GM10847 (cell line): ENCODE measurements around the gene DCC.

Source experiments
- POLR2A ChIP-seq: IDR thresholded peaks from 2 replicates; pipeline ENCODE4 v1.6.1; 2011; ENCODE audit not compliant: insufficient read length; ENCODE audit errors: extremely low read depth

The DCC gene

GRCh38 chr18:52441794-52442193 lies 101.8 kb downstream of the DCC start:
- no peak for TF ChIP-seq POLR2A

GRCh38 chr18:52442686-52443085 lies 102.7 kb downstream of the DCC start:
- TF ChIP-seq POLR2A, result no peak

DNA sequence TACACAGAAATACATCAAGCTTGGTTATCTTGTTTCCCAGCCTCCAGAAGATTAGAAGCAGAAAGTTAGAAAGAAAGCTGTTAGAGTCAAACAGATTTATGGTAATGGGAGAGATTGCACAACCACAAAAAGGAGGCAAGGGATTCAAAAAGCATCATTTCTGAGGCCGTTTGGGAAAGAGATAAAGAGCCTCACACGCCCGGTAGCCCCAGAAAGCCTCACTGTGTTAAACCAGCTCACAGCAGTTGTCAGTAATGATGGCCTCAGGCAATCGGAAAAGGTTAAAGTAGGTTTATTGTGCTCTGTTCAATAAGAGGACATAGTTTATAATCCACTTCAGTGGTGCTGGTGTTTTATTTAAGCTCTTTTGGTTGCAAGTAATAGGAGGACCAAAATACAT lies 111.3 kb downstream of the DCC start:
- TF ChIP-seq POLR2A, result no peak

GRCh38 chr18:52451851-52452250 lies 111.9 kb downstream of the DCC start:
- no peak for TF ChIP-seq POLR2A

DNA sequence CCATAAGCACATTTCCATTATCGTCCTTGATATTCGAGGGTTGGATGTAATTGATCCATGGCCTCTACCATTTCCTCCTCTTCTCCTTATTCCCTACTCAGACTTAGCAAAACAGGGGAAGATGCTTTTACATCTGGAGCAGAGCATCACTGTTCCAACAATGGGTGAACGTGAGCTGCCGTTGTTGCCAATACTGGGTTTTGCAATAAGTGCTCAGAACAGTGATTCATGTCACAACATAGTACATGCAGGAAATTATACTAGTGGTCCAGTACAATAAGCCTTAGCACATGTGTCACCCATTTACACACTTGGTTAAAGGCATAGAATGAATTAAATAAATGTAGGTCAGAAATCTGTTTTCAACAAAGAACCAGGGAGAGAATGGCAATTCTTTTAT lies 112.4 kb downstream of the DCC start:
- no peak for TF ChIP-seq POLR2A

DNA sequence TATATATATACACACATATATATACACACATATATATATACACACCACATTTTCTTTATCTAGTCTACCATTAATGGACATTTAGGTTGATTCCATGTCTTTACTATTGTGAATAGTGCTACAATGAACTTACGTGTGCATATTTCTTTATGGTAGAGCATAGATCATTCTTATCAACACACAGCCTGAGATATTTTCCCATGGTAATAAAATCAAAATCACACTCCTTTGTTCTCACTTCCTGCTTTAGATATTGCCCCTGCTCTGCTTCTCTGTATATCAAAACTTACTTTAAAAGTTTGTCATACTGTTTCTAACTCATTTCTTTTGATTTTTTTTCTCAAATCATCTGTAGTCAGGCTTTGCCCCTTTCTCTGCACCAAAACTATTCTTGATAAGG lies 119.9 kb downstream of the DCC start:
- TF ChIP-seq POLR2A, result no peak

DNA sequence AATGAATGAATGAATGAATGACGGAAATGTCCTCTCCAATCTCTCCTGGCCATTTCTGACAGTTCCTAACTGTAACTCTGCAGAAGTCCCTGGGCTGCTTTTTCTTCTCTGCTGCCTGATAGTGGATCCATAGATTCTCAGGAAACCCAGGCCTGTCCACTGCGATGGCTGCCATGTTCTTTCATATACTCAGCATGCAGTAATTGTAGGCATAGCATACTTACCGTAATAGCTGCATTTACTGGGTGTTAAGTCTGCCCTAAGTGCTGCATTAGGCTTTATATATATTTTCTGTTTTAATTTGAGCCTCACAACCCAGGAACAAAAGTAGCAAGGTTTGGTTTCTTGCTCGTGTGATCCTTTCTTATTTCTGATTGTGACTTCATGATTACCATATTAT lies 122.9 kb downstream of the DCC start:
- TF ChIP-seq POLR2A, result no peak

DNA sequence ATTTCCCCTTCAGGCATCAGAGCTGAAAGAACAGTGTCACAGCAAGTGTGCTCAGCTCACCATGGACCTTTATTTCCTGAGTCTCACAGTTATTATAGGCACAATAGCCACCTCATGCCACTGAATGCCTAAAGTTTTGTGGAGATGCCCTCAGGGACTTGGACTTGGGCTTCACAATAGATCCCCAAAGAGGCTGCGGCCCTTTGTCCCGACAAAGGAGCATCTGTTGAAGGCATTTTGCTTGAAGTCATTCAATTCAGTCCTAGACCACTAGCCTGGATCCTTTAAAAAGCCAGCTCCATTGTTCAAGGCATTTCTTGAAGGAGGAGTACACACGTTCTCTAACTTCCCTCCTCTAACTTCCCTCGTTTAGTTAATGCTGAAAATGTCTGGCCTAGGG lies 125.4 kb downstream of the DCC start:
- TF ChIP-seq POLR2A, result no peak

DNA sequence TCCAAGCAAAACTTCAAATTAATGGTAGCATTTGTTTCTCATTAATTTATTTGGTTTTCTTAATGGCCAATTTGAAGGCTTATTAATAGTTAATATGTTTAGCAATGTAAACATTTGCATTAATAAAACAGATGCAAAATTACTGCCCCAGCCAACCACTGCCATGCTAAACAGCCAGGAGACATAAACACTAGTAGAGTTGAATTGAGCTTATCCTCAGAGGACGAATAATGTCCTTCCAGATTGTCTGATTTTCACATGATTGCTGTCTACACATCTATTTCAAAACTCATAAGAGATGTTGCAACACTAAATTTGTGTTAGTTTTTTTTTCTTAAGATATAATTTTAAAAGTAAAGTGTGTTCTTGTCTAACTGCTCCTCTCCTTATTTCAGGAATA lies 128.5 kb downstream of the DCC start:
- TF ChIP-seq POLR2A, result no peak

DNA sequence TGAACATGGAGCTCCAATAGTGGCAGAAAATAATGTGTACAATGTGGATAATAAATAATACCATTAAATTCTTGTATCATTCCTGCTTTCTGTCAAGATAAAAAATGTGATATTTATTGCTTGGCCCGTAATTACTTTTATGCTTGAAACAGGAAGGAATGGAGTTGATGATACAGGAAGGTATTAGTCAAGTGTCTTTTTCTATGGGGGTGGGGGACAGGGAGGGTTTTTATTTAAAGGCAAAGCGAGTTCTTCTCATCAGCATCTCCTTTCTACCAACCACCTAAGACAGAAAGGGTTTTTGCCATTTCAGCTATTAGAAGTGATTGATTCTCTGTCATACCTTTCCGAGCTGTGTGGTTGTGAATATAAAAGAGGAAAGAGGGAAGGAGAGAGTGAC lies 135.3 kb downstream of the DCC start:
- TF ChIP-seq POLR2A, result no peak

GRCh38 chr18:52481116-52481515 lies 141.1 kb downstream of the DCC start:
- no peak for TF ChIP-seq POLR2A

- no peak for TF ChIP-seq POLR2A
These were observed 145.0 kb downstream of the DCC start for GRCh38 chr18:52484977-52485376.

- TF ChIP-seq POLR2A, result no peak
These were observed 146.1 kb downstream of the DCC start for GRCh38 chr18:52486052-52486451.

DNA sequence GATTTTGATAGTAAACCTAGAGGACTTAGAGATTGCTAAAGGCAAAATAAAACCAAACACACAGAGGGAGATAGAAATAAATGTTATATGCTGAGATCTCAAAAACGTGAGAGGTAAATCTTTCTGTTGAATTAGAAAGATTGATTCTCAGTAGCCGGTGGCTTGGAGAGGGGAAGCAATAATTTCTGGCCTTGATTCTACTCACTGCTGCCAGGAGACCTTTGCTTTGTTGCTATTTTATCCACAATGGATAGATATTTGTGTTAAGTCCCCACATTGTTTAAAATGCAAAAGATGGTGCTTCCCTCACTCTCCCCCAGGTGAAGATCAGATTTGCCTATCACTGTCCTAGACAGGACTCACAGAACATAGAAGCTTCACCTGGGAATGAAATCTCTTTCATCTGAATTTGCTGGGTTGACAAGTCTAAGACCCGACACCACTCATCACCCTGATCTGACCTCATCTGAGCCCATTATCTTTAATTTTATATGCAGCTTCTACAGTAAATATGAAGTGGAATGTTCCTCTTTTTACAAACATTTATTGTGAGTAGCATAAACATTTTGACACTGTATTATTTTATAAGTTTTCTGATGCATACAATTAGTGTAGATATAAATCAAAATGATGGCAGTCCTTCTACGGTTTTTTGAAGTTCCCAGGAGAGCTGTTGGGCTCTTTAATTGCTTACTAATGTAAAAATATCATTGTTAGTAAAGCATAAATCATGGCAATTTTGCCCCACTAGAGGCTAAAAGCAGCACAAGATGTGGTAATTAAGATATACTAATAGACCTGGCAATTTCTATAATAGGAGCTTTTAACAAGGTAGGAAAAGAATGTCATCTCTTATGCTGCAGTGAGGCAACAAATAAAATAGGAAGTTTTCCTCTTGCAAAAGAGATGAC lies 149.7 kb downstream of the DCC start:
- TF ChIP-seq POLR2A, result no peak

DNA sequence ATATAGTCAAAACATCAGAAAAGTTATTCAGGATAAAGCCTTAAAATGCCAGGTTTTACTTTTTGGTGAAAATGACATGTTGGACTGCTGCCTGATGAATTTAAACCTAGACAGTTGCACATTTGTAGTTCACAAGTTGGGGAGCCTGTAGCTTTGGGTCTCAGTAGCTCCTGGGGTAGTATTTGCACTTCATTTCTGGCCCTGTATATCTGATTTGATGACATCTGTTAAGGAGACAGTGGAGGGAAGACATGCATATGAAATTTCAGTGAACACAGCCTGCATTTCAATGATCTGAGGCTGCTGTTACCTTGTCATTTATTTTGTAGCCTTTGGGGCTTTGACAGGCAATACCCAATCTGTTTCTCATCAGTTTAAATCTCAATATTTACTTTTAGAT lies 156.4 kb downstream of the DCC start:
- no peak for TF ChIP-seq POLR2A

DNA sequence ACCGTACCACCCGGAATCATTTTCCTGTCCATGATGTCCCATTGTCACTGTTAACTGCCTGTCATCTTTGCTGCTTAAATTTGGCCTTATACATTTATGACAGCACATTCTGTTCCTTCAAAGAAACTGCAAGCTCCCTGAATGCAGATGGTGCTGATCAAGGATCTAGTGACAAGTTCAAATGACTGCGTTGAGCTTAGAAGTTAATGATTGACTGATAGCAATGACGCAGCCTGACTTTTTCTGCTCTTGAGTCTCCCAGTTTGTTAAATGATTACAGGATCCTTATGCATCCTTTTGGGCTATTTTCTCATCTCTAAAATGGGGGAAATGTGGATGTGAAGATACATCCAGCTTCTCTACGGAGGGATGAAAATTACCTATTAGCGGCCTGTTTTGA lies 159.0 kb downstream of the DCC start:
- TF ChIP-seq POLR2A, result no peak

DNA sequence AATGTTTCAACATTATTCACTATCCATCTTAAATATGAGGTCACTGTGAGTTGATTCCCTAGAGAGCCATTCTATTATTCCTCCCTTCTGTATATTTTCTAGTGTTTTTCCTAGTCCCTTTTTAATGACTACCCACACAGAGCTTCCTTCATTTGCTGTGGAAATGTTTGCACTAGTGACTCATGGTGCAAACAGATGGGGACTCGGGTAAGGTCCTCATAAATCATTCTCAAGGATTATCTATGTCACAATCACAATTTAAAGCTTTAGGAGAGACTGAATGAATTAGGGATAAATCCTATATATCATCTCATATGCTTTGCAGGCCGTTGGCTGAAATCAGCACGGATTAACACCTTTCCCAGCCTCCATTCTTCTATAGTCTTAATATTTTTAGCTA lies 159.6 kb downstream of the DCC start:
- no peak for TF ChIP-seq POLR2A
